HL-60 (cell line): Measurements from ENCODE around the gene ZKSCAN5.
"Not testable (repeated sequence)": the region's sequence is repeated elsewhere in the genome, so short reads cannot be mapped to it uniquely, and the experiment has no call there.

Source experiments
- DNase-seq, 2 experiments: peaks; one replicate each; pipeline ENCODE4 v3.0.0-alpha.2; 2010 to 2020; ENCODE audit warnings: low read depth in 1 of 2, low spot score in 1 of 2
- H3K27ac ChIP-seq: fragments of 250-450 bp; sonication (Bioruptor Pico); replicated peaks from 2 replicates; pipeline ENCODE4 v1.5.1; 2020; ENCODE audit warnings: mild to moderate bottlenecking, moderate library complexity
- H3K27me3 ChIP-seq: fragments of 250-450 bp; sonication (Bioruptor Pico); 2 replicates; pipeline ENCODE4 v1.5.1; 2021; ENCODE audit warnings: mild to moderate bottlenecking, moderate library complexity; ENCODE audit not compliant: insufficient read depth, poor library complexity, severe bottlenecking
- H3K4me3 ChIP-seq: replicated peaks from 2 replicates; pipeline ENCODE4 v1.5.1; 2011; ENCODE audit warnings: mild to moderate bottlenecking, control low read depth, low read length; ENCODE audit not compliant: insufficient read depth
- GABPA ChIP-seq: IDR thresholded peaks from 2 replicates; pipeline ENCODE4 v1.6.1; 2012; ENCODE audit warnings: low read depth
- POLR2AphosphoS5 ChIP-seq: IDR thresholded peaks from 2 replicates; pipeline ENCODE4 v1.6.1; 2012; ENCODE audit warnings: low read depth
- SPI1 ChIP-seq: IDR thresholded peaks from 2 replicates; pipeline ENCODE4 v1.6.1; 2012; ENCODE audit warnings: low read depth, mild to moderate bottlenecking, borderline replicate concordance
- TF ChIP-seq, protein P1 (sequence below): IDR thresholded peaks from one replicate; pipeline ENCODE4 v1.5.1; 2011; ENCODE audit warnings: low read length, control low read depth, inconsistent platforms; ENCODE audit not compliant: insufficient read depth
- TF ChIP-seq, protein P2 (sequence below): IDR thresholded peaks from 2 replicates; pipeline ENCODE4 v1.6.1; 2012; ENCODE audit warnings: low read depth; ENCODE audit not compliant: insufficient replicate concordance

The ZKSCAN5 gene

DNA sequence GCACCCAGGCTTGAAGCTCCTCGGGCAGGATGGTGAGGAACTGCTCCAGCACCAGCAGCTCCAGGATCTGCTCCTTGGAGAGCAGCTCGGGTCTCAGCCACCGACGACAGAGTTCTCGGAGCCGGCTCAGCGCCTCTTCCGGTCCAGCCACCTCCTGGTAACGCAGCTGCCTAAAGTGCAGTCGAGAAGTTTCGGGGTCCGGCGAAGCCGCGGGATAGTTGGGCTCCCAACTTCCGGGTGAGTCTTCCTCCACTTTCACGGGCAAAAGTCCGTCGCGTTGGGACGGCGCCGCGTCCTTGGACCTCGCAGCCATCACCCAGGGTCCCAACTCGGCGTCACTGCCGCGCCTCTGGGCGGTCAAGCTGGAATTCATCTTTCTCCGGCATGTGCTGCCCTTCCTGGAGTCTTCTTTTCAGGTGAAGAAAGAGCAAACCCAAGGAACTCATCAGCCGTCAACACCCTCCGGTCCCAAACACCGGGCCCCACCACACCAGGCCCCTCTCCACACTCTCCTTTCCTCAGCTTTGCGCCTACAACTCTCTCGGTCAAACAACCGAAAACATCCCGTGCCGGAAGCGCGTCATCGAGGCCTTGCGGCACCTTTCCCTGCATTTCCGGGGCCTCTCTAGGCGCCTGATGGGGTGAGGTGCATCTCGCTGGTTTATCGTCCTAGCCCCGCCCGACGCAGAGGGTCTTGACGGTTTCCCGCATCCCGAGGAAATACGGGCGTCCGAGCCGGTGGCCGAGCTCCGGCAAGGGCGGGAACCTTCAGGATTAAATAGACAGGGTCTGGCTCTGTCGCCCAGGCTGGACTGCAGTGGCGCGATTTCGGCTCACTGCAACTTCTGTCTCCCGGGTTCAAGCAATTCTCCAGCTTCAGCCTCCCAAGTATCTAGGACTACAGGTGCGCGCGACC, 4.5 kb upstream of the ZKSCAN5 start, which contains the start of gene ZNF394:
TSS of gene ZNF394 (minus strand) at position 561 of the 916 bp plus-strand sequence. CDS start at position 373, 188 bp downstream.
- Histone ChIP-seq H3K27ac (peak within 1 kb of the TSS; percentile 88), H3K27me3 (no peaks in the 10 kb centered on the region), H3K4me3 (peak within 1 kb of the TSS; percentile 99)
- TF ChIP-seq SPI1 = no peak
- TF ChIP-seq POLR2AphosphoS5 = peak; percentile 77
- TF ChIP-seq, protein P1, sequence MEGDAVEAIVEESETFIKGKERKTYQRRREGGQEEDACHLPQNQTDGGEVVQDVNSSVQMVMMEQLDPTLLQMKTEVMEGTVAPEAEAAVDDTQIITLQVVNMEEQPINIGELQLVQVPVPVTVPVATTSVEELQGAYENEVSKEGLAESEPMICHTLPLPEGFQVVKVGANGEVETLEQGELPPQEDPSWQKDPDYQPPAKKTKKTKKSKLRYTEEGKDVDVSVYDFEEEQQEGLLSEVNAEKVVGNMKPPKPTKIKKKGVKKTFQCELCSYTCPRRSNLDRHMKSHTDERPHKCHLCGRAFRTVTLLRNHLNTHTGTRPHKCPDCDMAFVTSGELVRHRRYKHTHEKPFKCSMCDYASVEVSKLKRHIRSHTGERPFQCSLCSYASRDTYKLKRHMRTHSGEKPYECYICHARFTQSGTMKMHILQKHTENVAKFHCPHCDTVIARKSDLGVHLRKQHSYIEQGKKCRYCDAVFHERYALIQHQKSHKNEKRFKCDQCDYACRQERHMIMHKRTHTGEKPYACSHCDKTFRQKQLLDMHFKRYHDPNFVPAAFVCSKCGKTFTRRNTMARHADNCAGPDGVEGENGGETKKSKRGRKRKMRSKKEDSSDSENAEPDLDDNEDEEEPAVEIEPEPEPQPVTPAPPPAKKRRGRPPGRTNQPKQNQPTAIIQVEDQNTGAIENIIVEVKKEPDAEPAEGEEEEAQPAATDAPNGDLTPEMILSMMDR = no peak
- TF ChIP-seq, protein P2, sequence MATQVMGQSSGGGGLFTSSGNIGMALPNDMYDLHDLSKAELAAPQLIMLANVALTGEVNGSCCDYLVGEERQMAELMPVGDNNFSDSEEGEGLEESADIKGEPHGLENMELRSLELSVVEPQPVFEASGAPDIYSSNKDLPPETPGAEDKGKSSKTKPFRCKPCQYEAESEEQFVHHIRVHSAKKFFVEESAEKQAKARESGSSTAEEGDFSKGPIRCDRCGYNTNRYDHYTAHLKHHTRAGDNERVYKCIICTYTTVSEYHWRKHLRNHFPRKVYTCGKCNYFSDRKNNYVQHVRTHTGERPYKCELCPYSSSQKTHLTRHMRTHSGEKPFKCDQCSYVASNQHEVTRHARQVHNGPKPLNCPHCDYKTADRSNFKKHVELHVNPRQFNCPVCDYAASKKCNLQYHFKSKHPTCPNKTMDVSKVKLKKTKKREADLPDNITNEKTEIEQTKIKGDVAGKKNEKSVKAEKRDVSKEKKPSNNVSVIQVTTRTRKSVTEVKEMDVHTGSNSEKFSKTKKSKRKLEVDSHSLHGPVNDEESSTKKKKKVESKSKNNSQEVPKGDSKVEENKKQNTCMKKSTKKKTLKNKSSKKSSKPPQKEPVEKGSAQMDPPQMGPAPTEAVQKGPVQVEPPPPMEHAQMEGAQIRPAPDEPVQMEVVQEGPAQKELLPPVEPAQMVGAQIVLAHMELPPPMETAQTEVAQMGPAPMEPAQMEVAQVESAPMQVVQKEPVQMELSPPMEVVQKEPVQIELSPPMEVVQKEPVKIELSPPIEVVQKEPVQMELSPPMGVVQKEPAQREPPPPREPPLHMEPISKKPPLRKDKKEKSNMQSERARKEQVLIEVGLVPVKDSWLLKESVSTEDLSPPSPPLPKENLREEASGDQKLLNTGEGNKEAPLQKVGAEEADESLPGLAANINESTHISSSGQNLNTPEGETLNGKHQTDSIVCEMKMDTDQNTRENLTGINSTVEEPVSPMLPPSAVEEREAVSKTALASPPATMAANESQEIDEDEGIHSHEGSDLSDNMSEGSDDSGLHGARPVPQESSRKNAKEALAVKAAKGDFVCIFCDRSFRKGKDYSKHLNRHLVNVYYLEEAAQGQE = peak; percentile 50
- TF ChIP-seq GABPA = peak; percentile 97
- DNase-seq = peak; percentile 90 to 93

DNA sequence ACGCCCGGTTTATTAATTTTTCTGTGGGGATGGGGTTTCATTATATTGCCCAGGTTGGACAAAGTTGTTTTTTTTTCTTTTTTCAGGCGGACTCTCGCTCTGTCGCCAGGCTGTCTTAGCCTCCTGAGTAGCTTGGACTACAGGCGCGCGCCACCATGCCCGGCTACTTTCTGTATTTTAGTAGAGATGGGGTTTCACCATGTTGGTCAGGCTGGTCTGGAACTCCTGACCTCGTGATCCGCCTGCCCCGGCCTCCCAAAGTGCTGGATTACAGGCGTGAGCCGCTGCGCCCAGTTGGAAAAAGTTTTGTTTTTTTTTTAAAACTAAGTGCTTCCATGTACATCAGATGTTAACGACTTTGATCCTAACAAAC, 3.8 kb upstream of the ZKSCAN5 start:
- Histone ChIP-seq H3K27ac (peak overlapping the region; percentile 88), H3K4me3 (peak overlapping the region; percentile 99), H3K27me3 (no peaks in the 10 kb centered on the region)
- no peak for DNase-seq
- TF ChIP-seq POLR2AphosphoS5 = no peak
- no peak for TF ChIP-seq GABPA
- TF ChIP-seq, protein P2 = no peak
- TF ChIP-seq, protein P1 = no peak
- TF ChIP-seq SPI1 = no peak

DNA sequence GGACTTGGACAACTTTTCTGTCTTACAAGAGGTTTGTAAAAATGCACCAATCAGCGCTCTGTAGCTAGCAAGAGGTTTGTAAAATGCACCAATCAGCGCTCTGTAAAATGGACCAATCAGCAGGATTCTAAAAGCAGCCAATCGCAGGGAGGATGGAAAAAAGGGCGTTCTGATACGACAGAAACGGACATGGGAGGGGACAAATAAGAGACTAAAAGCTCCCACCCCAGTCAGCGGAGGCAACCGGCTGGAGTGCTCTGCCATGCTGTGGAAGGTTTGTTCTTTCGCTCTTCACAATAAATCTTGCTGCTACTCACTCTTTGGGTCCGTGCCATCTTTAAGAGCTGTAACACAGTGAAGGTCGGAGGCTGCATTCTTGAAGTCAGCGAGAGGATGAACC, 3.2 kb upstream of the ZKSCAN5 start:
- not testable (repeated sequence) for H3K27me3 ChIP-seq, H3K4me3 ChIP-seq, DNase-seq, H3K27ac ChIP-seq

DNA sequence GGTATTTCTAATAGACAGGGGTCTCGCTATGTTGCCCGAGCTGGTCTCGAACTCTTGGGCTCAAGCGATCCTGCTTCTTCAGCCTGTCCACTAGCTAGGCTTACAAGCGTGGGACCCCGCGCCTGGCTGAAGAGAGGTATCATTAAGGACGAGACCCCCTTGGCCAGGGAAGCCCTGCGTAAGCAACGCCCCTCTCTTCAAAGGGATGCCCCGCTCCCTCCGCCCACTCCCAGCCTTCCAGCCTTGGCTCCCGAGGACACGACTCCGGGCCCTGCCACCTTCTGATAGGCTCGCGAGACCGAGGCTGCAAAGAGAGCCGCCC, 220 bp upstream of the ZKSCAN5 start:
- H3K4me3 ChIP-seq = peak overlapping the region; percentile 95
- no peaks in the 10 kb centered on the region for H3K27me3 ChIP-seq
- H3K27ac ChIP-seq = peak overlapping the region; percentile 95
- DNase-seq = peak in 1 of 2 experiments; percentile 86
- TF ChIP-seq GABPA (no peak), SPI1 (no peak), POLR2AphosphoS5 (no peak)
- TF ChIP-seq, protein P2 = no peak
- TF ChIP-seq, protein P1 = no peak
